ENCODE results near the gene MDC1. TPM values are rescaled to one million over a fixed set of nuclear protein-coding genes. Genes with fewer than 3 reads are reported as not detected.

MDC1 gene
- total and polyA plus RNA-seq, 2 donors (not counting 3 experiments of a cell fraction or from before 2014, with no cell fraction given) = 16.8 to 42.3 TPM

GRCh38 chr6:30690403-30691207 lies 26.5 kb downstream of the MDC1 start, which contains the start of gene NRM:
Gene NRM, minus strand, starts transcription at chr6:30690984. Its CDS starts 10 bp downstream, at chr6:30690974.
- BruUV-seq (replicated peaks) = no TSS peak
- peak; percentile 78 for FAIRE-seq
- peak; percentile 87 for DNase-seq (ENCODE audit: low read depth, low spot score)
- H2AFZ ChIP-seq (ENCODE audit: low read depth, low read length) = peak within 1 kb of the TSS; percentile 98
- H3K4me3 ChIP-seq (replicated peaks in 1 of 3; ENCODE audit: insufficient read depth in 1 of 3, low read depth in 1 of 3, low read length in 3 of 3) = peak within 1 kb of the TSS; percentile 72 to 84 (median 78)
- ChIA-PET POLR2A (interaction anchor here (1.1 to 1.8 kb wide), 3 partner anchors 27 to 31 kb away, joined by 3 to 4 read pairs (median 4); partner anchors contain the start of gene MDC1), CTCF (interaction anchor here (1.4 to 2.5 kb wide), 5 partner anchors 12 to 40 kb away, joined by 3 to 19 read pairs (median 9); partner anchors contain the start of genes DHX16 and MDC1)
- peaks cover 28% of the 10 kb centered on the region for H3K4me1 ChIP-seq (ENCODE audit: control insufficient read depth, extremely low read depth, insufficient read depth, low read length)
- peak within 1 kb of the TSS; percentile 61 for H3K9ac ChIP-seq (replicated peaks; ENCODE audit: extremely low read depth, insufficient read depth, low read length)
- no peaks in the 10 kb centered on the region for H3K27me3 ChIP-seq (ENCODE audit: control insufficient read depth in 2 of 2, insufficient read depth in 2 of 2, low read length in 2 of 2)
- intact Hi-C loops (cut with micrococcal nuclease) = no loop called here
- H3K36me3 ChIP-seq (ENCODE audit: control insufficient read depth in 2 of 2, extremely low read depth in 1 of 2, insufficient read depth in 2 of 2, low read length in 2 of 2) = no peaks in the 10 kb centered on the region
- peak within 1 kb of the TSS; percentile 54 for H3K27ac ChIP-seq (ENCODE audit: insufficient read depth, low read depth, low read length)
- peak within 1 kb of the TSS; percentile 91 for H3K4me2 ChIP-seq (ENCODE audit: insufficient read depth, low read length)
- peaks cover 32% of the 10 kb centered on the region for H3K79me2 ChIP-seq (ENCODE audit: control insufficient read depth, insufficient read depth, low read length)
- dilution Hi-C loops (cut with MboI; ENCODE audit: extremely low pct_ligation_motif_present, low sequenced_read_pairs) = no loop called here
- no peaks in the 10 kb centered on the region for H3K9me3 ChIP-seq (replicated peaks; ENCODE audit: control insufficient read depth, insufficient read depth, low read length)
- no peaks in the 10 kb centered on the region for H3K9me1 ChIP-seq (replicated peaks; ENCODE audit: control insufficient read depth, extremely low read depth, insufficient read depth, low read length)
- TF ChIP-seq FOS (IDR thresholded peaks at IDR 0.05; ENCODE audit: borderline replicate concordance, insufficient read depth, low read length) (no peak), MAX (IDR thresholded peaks at IDR 0.05; ENCODE audit: insufficient read depth, insufficient read length) (no peak), MYC (IDR thresholded peaks at IDR 0.05; ENCODE audit: low read depth, low read length) (no peak), POLR2A (IDR thresholded peaks at IDR 0.05; ENCODE audit: low read depth, low read length) (peak; percentile 64), GATA2 (IDR thresholded peaks at IDR 0.05; ENCODE audit: insufficient read depth, insufficient read length, low read depth, low read length) (no peak), JUN (IDR thresholded peaks at IDR 0.05; ENCODE audit: borderline replicate concordance, insufficient read depth, insufficient read length, low read depth) (no peak), POLR2AphosphoS5 (IDR thresholded peaks at IDR 0.05; ENCODE audit: insufficient read depth, low read depth, low read length) (peak; percentile 78)
- H4K20me1 ChIP-seq (replicated peaks; ENCODE audit: control insufficient read depth, extremely low read depth, insufficient read depth, low read length) = no peaks in the 10 kb centered on the region

All from endothelial cell of umbilical vein (primary cell).